Adipose tissue (tissue), 3 donors: ENCODE measurements around the gene SLC36A4. TPM values are rescaled to one million over a fixed set of nuclear protein-coding genes. Genes with fewer than 3 reads are reported as not detected.
"Not testable (repeated sequence)": the region's sequence is repeated elsewhere in the genome, so short reads cannot be mapped to it uniquely, and the experiment has no call there.

Experiments used
- H3K27ac ChIP-seq: one replicate; pipeline ENCODE4 v1.5.1; 2013; ENCODE audit warnings: low read depth, low read length
- WGBS, 3 donors: extraction: QIAGEN DNeasy Blood & Tissue Kit; methylation state at CpG; one replicate each; pipeline ENCODE4 v1.1.7; 2013; 5-methylcytosine and 5-hydroxymethylcytosine counted together
- polyA plus RNA-seq, 3 donors: library from polyadenylated mRNA; stranded (reverse); fragments of 200-250 nt; gene quantifications; one replicate each; pipeline ENCODE4 v1.2.3, GENCODE V29; 2013
- donor health status: healthy with polysubstance abuse.
- donor health status: Bipolar disorder and iron deficiency.
- donor health status: healthy.

SLC36A4 gene
- polyA plus RNA-seq, 3 donors: 2.7 to 6.2 (median 5.1) TPM

GRCh38 chr11:93198215-93198845, 539 bp upstream of the SLC36A4 start:
- 17 to 21% (median 20%) methylated on average over 14 of the region's 14 CpGs for WGBS, 3 donors
- no peak overlapping the region for H3K27ac ChIP-seq

- 8 to 11% (median 9%) methylated on average over 13 of the region's 13 CpGs for WGBS, 3 donors
- no peak overlapping the region for H3K27ac ChIP-seq
Measured at GRCh38 chr11:93196816-93197379, 893 bp downstream of the SLC36A4 start.

DNA sequence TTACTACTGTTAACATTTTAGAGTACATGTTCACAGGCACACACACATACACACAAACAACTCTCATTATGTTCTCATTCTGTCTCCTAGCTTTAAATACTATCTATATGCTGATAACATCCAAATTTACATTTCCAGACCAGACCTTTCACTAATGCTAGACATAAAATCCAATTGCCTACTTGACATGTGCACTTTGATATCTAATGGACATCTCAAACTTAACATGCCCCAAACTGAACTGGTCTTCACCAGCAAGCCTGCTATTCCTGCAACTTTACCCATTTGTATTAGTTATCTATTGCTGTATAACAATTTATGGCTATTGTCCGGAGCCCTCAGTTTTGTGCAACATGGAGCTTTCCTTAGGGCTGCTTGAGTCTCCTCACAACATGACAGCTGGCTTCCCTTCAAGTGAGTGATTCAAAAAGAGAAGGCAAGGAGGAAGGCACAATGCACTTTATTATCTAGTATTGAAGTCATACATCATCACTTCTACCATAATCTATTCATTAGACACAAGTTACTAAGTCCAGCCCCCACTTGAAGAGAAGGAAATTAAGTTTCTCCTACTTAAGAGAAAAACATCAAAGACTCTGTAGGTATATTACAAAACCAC, 3.0 kb downstream of the SLC36A4 start:
- WGBS, 3 donors: 85 to 93% (median 91%) methylated on average over 1 of the region's 1 CpG
- H3K27ac ChIP-seq: no peak overlapping the region

- no peak overlapping the region for H3K27ac ChIP-seq
- WGBS, 3 donors: 56 to 85% (median 65%) methylated on average over 2 of the region's 2 CpGs
Measured at GRCh38 chr11:93193731-93194130, 4.1 kb downstream of the SLC36A4 start.

DNA sequence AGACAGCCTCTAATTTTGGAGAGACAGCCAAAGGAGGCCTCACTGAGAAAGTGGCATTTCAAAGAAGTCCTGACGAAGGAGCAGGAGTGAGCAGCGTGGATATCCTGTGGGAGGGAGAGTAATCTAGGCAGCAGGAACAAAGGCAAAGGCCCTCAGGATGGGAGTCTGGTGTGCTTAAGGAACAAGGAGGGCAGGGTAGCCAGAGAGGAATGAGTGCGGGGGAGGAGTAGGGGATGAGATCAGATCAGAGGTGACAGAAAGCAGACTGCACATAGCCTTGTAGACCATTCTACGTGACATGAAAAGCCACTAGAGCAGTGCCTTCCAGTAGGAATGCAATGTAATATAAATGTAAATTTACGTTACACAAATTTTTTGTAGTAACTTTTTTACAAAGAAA, 5.6 kb downstream of the SLC36A4 start:
- no peak overlapping the region for H3K27ac ChIP-seq
- 80 to 98% (median 89%) methylated on average over 5 of the region's 5 CpGs for WGBS, 3 donors

DNA sequence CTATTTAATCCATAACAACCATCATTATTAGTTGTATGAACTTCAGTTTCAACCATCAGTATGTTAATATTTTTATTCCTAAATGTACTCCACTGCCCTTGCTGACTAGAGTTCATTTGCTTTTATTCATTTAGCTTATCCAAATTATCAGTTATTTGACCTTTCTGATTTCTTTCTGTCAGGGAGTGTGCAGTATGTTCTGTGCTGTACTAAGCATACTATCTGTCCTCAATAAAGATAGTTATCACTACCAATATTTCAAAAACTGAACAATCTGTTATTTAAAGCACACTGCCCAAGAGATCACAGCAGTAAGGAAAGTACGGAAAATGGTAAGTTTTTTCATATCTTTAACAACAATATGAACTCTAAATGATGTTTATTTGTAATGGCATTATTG, 8.3 kb downstream of the SLC36A4 start:
- 96 to 99% (median 98%) methylated on average over 1 of the region's 1 CpG for WGBS, 3 donors
- H3K27ac ChIP-seq: no peak overlapping the region

- H3K27ac ChIP-seq: no peak overlapping the region
Measured at GRCh38 chr11:93188726-93189125, 9.1 kb downstream of the SLC36A4 start.

DNA sequence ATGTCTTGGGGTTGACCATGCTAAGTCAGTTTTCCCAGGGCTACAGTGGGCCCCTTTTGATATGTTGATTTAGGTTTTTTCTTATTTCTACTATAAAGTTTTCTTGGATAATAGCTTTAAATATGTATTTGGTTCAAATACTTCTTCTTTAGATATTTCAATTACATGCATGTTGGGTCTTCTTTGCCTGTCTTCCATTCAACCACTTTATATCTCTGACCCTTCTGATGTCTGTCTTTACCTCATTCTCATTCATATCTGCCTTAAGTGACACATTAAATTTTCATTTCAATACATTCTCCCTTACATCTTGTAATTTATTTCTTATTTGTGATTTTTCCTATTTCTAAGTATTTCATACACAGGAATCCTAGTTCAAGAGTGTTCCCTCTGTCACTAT, 10.5 kb downstream of the SLC36A4 start:
- H3K27ac ChIP-seq: no peak overlapping the region

GRCh38 chr11:93177891-93178290, 19.9 kb downstream of the SLC36A4 start:
- WGBS, 3 donors: 90 to 96% (median 94%) methylated on average over 12 to 13 of the region's 13 CpGs

GRCh38 chr11:93169950-93170561, 27.7 kb downstream of the SLC36A4 start:
- 56 to 66% (median 56%) methylated on average over 2 of the region's 2 CpGs for WGBS, 3 donors

More at GRCh38 chr11:93177891-93178290, 19.9 kb downstream of the SLC36A4 start:
- H3K27ac ChIP-seq: not testable (repeated sequence)

GRCh38 chr11:93169143-93169542, 28.6 kb downstream of the SLC36A4 start:
- 98 to 100% (median 98%) methylated on average over 2 of the region's 2 CpGs for WGBS, 3 donors
- H3K27ac ChIP-seq: no peak overlapping the region

More at GRCh38 chr11:93169950-93170561, 27.7 kb downstream of the SLC36A4 start:
- no peak overlapping the region for H3K27ac ChIP-seq

GRCh38 chr11:93166862-93167261, 30.9 kb downstream of the SLC36A4 start:
- 57 to 78% (median 57%) methylated on average over 2 of the region's 2 CpGs for WGBS, 3 donors
- H3K27ac ChIP-seq: no peak overlapping the region

GRCh38 chr11:93166194-93166593, 31.6 kb downstream of the SLC36A4 start:
- no peak overlapping the region for H3K27ac ChIP-seq

DNA sequence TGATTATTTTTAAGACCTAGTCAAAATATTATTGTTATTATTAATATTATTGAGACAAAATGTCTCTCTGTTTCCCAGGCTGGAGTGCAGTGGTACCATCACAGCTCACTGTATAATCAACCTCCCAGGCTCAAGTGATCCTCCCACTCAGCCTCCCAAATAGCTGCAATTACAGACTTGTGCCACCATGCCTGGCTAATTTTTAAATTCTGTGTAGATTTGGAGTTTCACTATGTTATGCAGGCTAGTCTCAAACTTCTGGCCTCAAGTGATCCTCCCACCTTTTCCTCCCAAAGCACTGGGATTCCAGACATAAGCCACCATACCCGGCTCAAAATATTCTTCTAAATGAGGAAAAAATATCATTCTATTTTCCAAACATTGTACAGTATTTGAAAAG, 37.0 kb downstream of the SLC36A4 start:
- WGBS, 3 donors: 88 to 100% (median 96%) methylated on average over 1 of the region's 1 CpG
- H3K27ac ChIP-seq: no peak overlapping the region

DNA sequence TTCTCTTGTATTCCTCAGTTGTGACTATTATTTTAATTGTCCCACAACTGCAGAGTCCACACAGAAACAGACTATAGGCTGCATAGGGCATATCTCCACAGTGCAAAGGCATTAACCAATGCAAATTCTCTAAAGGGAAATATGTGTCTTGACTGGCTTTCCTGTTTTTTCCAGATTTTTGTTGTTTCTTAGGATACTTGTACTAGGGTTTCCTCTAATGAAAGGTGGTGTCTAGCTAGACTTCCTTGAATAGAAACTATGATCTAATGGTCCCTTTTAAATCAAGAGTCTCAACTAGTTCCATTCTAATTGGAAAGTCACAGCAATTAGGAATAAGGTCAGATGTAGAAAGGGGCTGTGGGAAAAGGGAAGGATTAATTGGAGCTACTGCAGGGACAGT, 37.6 kb downstream of the SLC36A4 start:
- no peak overlapping the region for H3K27ac ChIP-seq

GRCh38 chr11:93159721-93160120, 38.1 kb downstream of the SLC36A4 start:
- WGBS, 3 donors: 82 to 89% (median 82%) methylated on average over 2 of the region's 2 CpGs
- no peak overlapping the region for H3K27ac ChIP-seq

GRCh38 chr11:93155738-93156137, 42.1 kb downstream of the SLC36A4 start:
- WGBS, 3 donors: 97 to 98% (median 98%) methylated on average over 3 of the region's 3 CpGs

GRCh38 chr11:93145390-93145915, 52.3 kb downstream of the SLC36A4 start:
- WGBS, 3 donors: 86 to 91% (median 89%) methylated on average over 6 of the region's 6 CpGs
- H3K27ac ChIP-seq: no peak overlapping the region

More at GRCh38 chr11:93155738-93156137, 42.1 kb downstream of the SLC36A4 start:
- no peak overlapping the region for H3K27ac ChIP-seq

GRCh38 chr11:93143800-93144199, 54.0 kb downstream of the SLC36A4 start:
- no peak overlapping the region for H3K27ac ChIP-seq

DNA sequence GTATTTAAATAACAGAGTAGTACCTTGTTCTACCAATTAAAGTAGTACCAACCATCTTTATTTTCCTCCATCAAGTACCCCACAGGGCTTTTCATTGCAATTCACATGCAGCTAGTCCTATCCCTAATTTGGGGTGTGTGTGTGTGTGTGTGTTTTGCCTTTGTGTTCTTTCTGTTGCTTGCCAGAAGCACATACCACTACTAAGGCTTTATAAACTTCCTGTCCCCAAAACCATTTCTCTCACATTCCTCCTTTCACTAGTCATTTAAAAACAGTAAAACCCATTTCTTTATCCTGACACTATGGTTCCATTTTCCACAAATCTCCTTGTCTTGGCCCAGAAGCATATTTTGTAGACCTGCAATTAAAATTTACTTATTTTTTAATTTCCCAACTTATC, 54.6 kb downstream of the SLC36A4 start:
- H3K27ac ChIP-seq: no peak overlapping the region
